ENCODE measurements around the gene PGS1.

- no peak for TF ChIP-seq POLR2AphosphoS5 (IDR thresholded peaks at IDR 0.05)
- TF ChIP-seq CTCF (IDR thresholded peaks at IDR 0.05) = no peak
- no peak for TF ChIP-seq POLR2A (IDR thresholded peaks at IDR 0.05)
- TF ChIP-seq EP300 (IDR thresholded peaks at IDR 0.05) = no peak
These were observed 75.9 kb downstream of the PGS1 start for GRCh38 chr17:78454346-78454745.
